ENCODE results near the gene GNAQ. TPM values are rescaled to one million over a fixed set of nuclear protein-coding genes. Genes with fewer than 3 reads are reported as not detected.
"Not testable (repeated sequence)": the region's sequence is repeated elsewhere in the genome, so short reads cannot be mapped to it uniquely, and the experiment has no call there.

The GNAQ gene
- total and polyA plus RNA-seq, 9 donors: 22.0 to 72.2 (median 53.1) TPM

DNA sequence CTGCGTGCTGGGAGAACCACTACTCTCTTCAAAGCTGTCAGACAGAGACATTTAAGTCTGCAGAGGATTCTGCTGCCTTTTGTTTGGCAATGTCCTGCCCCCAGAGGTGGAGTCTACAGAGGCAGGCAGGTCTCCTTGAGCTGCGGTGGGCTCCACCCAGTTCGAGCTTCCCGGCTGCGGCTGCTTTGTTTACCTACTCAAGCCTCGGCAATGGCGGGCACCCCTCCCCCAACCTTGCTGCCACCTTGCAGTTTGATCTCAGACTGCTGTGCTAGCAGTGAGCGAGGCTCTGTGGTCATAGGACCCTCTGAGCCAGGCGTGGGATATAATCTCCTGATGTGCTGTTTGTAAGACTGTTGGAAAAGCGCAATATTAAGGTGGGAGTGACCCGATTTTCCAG, 343.9 kb downstream of the GNAQ start:
- DNase-seq; H3K4me1 ChIP-seq (ENCODE audit: insufficient read depth); H3K9me3 ChIP-seq; H3K27me3 ChIP-seq; H3K36me3 ChIP-seq; intact Hi-C loops (cut with DNase I); H3K4me3 ChIP-seq; H3K27ac ChIP-seq: not testable (repeated sequence)
- 90 to 94% (median 91%) methylated on average over 11 of the region's 11 CpGs for WGBS, 3 donors

- 58 to 62% (median 62%) methylated on average over 5 of the region's 5 CpGs for WGBS, 3 donors
- Histone ChIP-seq H3K27ac (no peak overlapping the region), H3K9me3 (no peaks in the 10 kb centered on the region), H3K4me1 (ENCODE audit: insufficient read depth) (no peaks in the 10 kb centered on the region), H3K36me3 (no peaks in the 10 kb centered on the region), H3K4me3 (no peak overlapping the region), H3K27me3 (no peaks in the 10 kb centered on the region)
- intact Hi-C loops (cut with DNase I): no loop called here
- no peak for TF ChIP-seq POLR2A (IDR thresholded peaks at IDR 0.05)
- no peak for TF ChIP-seq CTCF (IDR thresholded peaks at IDR 0.05)
- TF ChIP-seq EP300 (IDR thresholded peaks at IDR 0.05): no peak
- no peak for DNase-seq
These were observed 351.0 kb downstream of the GNAQ start for GRCh38 chr9:77680581-77680980.

DNA sequence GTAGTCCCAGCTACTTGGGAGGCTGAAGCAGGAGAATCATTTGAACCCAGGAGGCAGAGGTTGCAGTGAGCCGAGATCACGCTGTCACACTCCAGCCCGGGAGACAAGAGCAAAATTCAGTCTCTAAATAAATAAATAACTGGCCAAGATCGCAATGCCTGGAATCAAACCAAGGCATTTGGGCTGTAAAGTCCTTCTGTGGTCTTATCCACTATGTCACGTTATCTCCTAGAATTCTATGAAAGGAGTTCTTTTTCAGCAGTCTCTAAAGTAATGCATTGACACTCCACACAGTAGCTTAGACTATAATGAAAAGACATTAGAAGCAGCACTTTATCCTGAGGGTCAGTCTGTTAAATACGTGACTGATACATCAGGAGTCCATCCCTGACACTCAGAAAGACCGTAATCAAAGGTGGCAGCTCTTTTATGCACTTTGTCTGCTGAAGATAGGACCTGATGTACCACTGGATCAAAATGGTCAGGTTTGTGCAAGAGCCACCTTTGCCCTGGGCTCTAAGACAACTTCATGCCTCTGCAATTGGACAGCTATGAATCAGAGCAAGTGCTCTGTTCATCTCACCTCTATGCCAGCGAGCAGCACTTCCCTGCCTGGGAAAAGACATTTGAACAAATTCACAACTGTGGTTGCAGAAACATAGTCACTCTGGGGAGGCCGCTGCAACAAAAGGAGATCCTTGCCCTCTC, 351.8 kb downstream of the GNAQ start:
- H3K9me3 ChIP-seq: no peaks in the 10 kb centered on the region
- intact Hi-C loops (cut with DNase I): no loop called here
- no peaks in the 10 kb centered on the region for H3K27me3 ChIP-seq
- TF ChIP-seq POLR2A (IDR thresholded peaks at IDR 0.05) (no peak), EP300 (IDR thresholded peaks at IDR 0.05) (no peak)
- H3K4me3 ChIP-seq: no peak overlapping the region
- no peaks in the 10 kb centered on the region for H3K4me1 ChIP-seq (ENCODE audit: insufficient read depth)
- no peaks in the 10 kb centered on the region for H3K36me3 ChIP-seq
- no peak overlapping the region for H3K27ac ChIP-seq
- 76 to 79% (median 77%) methylated on average over 9 of the region's 9 CpGs for WGBS, 3 donors
- no peak for DNase-seq

GRCh38 chr9:77679088-77679487, 352.5 kb downstream of the GNAQ start:
- no peaks in the 10 kb centered on the region for H3K27me3 ChIP-seq
- 67 to 77% (median 77%) methylated on average over 2 of the region's 2 CpGs for WGBS, 3 donors
- no peak for DNase-seq
- no peak overlapping the region for H3K4me3 ChIP-seq
- no peaks in the 10 kb centered on the region for H3K4me1 ChIP-seq (ENCODE audit: insufficient read depth)
- intact Hi-C loops (cut with DNase I): no loop called here
- H3K36me3 ChIP-seq: no peaks in the 10 kb centered on the region
- H3K9me3 ChIP-seq: no peaks in the 10 kb centered on the region
- H3K27ac ChIP-seq: no peak overlapping the region
- TF ChIP-seq POLR2A (IDR thresholded peaks at IDR 0.05) (no peak), EP300 (IDR thresholded peaks at IDR 0.05) (no peak), CTCF (IDR thresholded peaks at IDR 0.05) (no peak)

DNA sequence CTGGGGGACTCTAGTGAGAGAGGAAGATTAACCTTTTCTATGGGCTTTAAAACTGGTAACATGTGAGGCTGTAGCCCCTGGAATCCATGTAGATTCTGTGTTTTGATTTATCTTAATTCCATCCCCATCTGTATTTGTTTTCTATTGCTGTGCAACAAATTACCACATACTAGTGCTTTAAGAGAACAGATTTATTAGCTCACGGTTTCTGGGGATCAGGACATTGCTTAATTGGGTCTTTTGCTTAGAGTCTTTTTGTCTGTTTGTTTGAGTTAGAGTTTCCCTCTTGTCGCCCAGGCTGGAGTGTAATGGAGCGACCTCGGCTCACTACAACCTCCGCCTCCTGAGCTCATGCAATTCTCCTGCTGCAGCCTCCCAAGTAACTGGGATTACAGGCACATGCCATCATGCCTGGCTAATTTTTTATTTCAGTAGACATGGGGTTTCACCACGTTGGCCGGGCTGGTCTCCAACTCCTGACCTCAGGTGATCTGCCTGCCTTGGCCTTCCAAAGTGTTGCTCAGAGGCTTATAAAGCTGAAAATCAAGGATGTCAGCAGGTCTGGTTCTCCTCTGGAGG, 353.6 kb downstream of the GNAQ start:
- H3K9me3 ChIP-seq: no peaks in the 10 kb centered on the region
- no peak for DNase-seq
- H3K36me3 ChIP-seq: no peaks in the 10 kb centered on the region
- TF ChIP-seq POLR2A (IDR thresholded peaks at IDR 0.05) (no peak), CTCF (IDR thresholded peaks at IDR 0.05) (no peak), EP300 (IDR thresholded peaks at IDR 0.05) (no peak)
- no peak overlapping the region for H3K4me3 ChIP-seq
- no peaks in the 10 kb centered on the region for H3K27me3 ChIP-seq
- intact Hi-C loops (cut with DNase I): no loop called here
- WGBS, 3 donors: 70 to 80% (median 78%) methylated on average over 7 of the region's 7 CpGs
- no peaks in the 10 kb centered on the region for H3K4me1 ChIP-seq (ENCODE audit: insufficient read depth)
- no peak overlapping the region for H3K27ac ChIP-seq
